Fibroblast of the aortic adventitia (primary cell): ENCODE measurements around the gene TEPSIN. TPM values are rescaled to one million over a fixed set of nuclear protein-coding genes. Genes with fewer than 3 reads are reported as not detected.
A peak's percentile ranks its signal among the peaks of the same experiment; 100 is the strongest.

Experiments
- DNase-seq: peaks from one replicate; pipeline ENCODE4 v3.0.0-alpha.2; 2010; ENCODE audit warnings: low read depth
- H3K4me3 ChIP-seq: 2 replicates; pipeline ENCODE4 v1.5.1; 2011; ENCODE audit warnings: low read depth, mild to moderate bottlenecking, control low read depth, low read length, moderate library complexity
- total RNA-seq: library from RNA; depleted of rRNA; stranded (reverse); fragments of >200 nt; gene quantifications from 2 replicates; pipeline ENCODE4 v1.2.3, GENCODE V29; 2012; ENCODE audit warnings: low replicate concordance
- TF ChIP-seq, protein P1 (sequence below): IDR thresholded peaks from 2 replicates; pipeline ENCODE4 v1.5.1; 2011; ENCODE audit warnings: mild to moderate bottlenecking, low read length, control low read depth, inconsistent platforms; ENCODE audit not compliant: insufficient read depth

TEPSIN gene
- total RNA-seq, 1 donor = 13.3 TPM

- TF ChIP-seq, protein P1, sequence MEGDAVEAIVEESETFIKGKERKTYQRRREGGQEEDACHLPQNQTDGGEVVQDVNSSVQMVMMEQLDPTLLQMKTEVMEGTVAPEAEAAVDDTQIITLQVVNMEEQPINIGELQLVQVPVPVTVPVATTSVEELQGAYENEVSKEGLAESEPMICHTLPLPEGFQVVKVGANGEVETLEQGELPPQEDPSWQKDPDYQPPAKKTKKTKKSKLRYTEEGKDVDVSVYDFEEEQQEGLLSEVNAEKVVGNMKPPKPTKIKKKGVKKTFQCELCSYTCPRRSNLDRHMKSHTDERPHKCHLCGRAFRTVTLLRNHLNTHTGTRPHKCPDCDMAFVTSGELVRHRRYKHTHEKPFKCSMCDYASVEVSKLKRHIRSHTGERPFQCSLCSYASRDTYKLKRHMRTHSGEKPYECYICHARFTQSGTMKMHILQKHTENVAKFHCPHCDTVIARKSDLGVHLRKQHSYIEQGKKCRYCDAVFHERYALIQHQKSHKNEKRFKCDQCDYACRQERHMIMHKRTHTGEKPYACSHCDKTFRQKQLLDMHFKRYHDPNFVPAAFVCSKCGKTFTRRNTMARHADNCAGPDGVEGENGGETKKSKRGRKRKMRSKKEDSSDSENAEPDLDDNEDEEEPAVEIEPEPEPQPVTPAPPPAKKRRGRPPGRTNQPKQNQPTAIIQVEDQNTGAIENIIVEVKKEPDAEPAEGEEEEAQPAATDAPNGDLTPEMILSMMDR = no peak
- no peak overlapping the region for H3K4me3 ChIP-seq
- no peak for DNase-seq
Observed at GRCh38 chr17:81192386-81193050, 46.3 kb downstream of the TEPSIN start.

- TF ChIP-seq, protein P1 = no peak
- no peak for DNase-seq
- H3K4me3 ChIP-seq = no peak overlapping the region
Observed at GRCh38 chr17:81191646-81192045, 47.2 kb downstream of the TEPSIN start.

DNA sequence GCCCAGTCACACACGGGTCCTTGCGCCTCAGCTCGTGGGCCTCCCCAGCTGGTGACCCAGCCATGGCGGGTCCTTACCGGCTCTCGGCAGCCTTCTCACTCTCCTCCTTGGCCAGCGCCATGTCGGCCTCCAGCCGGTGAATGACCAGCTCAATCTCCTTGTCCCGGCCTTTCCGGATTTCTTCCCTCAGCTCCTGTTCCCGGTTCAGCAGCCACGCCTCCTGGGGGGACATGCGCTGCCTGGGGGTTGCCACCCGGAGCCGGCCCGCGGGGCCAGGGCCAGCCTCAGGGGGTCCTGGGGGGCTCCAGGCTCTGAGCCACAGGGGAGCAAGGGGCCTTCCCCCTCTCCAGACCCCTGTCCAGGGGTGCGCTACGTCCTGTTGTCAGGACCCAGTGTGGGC lies 47.7 kb downstream of the TEPSIN start:
- DNase-seq = no peak
- H3K4me3 ChIP-seq = no peak overlapping the region
- TF ChIP-seq, protein P1 = no peak

- TF ChIP-seq, protein P1 = no peak
- DNase-seq = no peak
- no peak overlapping the region for H3K4me3 ChIP-seq
Observed at GRCh38 chr17:81190591-81190990, 48.3 kb downstream of the TEPSIN start.

GRCh38 chr17:81189670-81190530 lies 49.0 kb downstream of the TEPSIN start:
- TF ChIP-seq, protein P1 = peak; percentile 14
- DNase-seq = no peak
- no peak overlapping the region for H3K4me3 ChIP-seq

- TF ChIP-seq, protein P1 = no peak
- no peak for DNase-seq
- H3K4me3 ChIP-seq = no peak overlapping the region
Observed at GRCh38 chr17:81189016-81189415, 49.8 kb downstream of the TEPSIN start.
